Pancreas (tissue), 10 donors: Measurements from ENCODE around the gene INF2. TPM values are rescaled to one million over a fixed set of nuclear protein-coding genes. Genes with fewer than 3 reads are reported as not detected.

ENCODE experiments used
- ATAC-seq, 4 donors: fragments of 200-7000 bp; cut with Tn5 transposase; one replicate each; pipeline versions ENCODE4 v1.8.0 to v1.9.1; 2020; ENCODE audit warnings: mild to moderate bottlenecking in 4 of 4, moderate library complexity in 4 of 4
- DNase-seq, 6 donors: peaks; one replicate each; pipeline ENCODE4 v3.0.0-alpha.2; 2020
- FAIRE-seq: peaks from 2 replicates; lab custom pipeline; 2012; peaks lifted over from hg19 to GRCh38; lab: Jason Lieb, UNC
- H3K27ac ChIP-seq, 4 donors: fragments of 200-600 bp; sonication (generic); 1 replicate in 3 of 4; 2 replicates in 1 of 4; pipeline versions ENCODE4 v1.5.0 to v1.8.0; 2020
- H3K27me3 ChIP-seq, 4 donors: fragments of 200-600 bp; one replicate each; pipeline ENCODE4 v1.8.0; 2021
- H3K36me3 ChIP-seq, 3 donors: fragments of 200-600 bp; sonication (generic) in 1 of 3; one replicate each; pipeline versions ENCODE4 v1.5.0 to v1.8.0; 2020 to 2021
- H3K4me1 ChIP-seq, 3 donors: fragments of 200-600 bp; one replicate each; pipeline ENCODE4 v1.8.0; 2021
- H3K4me3 ChIP-seq, 4 donors: fragments of 200-600 bp; sonication (generic) in 2 of 4; one replicate each; pipeline versions ENCODE4 v1.5.0 to v1.8.0; 2020 to 2021
- H3K9me3 ChIP-seq, 4 donors: fragments of 200-600 bp; one replicate each; pipeline ENCODE4 v1.8.0; 2021
- WGBS, 2 donors: extraction: QIAGEN DNeasy Blood & Tissue Kit; methylation state at CpG; one replicate each; pipeline ENCODE4 v1.1.7; 2013; 5-methylcytosine and 5-hydroxymethylcytosine counted together
- intact Hi-C, 3 donors: fragments of 100-400 bp; cut with DNase I; formaldehyde crosslinking; loops; one replicate each; pipeline versions ENCODE4 v1.11.1 to v1.14.2; 2022
- polyA plus RNA-seq, 2 donors: library from polyadenylated mRNA; stranded (reverse); fragments of 200-250 nt; gene quantifications; one replicate each; pipeline ENCODE4 v1.2.3, GENCODE V29; 2013
- total RNA-seq, 6 donors: library from RNA; stranded (reverse); fragmentation: NEBNext Ultra II Directional in 4 of 6; extraction: Animal tissue kit (Norgen Biotek cat#: 25700) in 4 of 6; gene quantifications; one replicate each; pipeline versions ENCODE4 v1.2.1 to v1.2.4, GENCODE V29; 2021 to 2023
- TF ChIP-seq, protein P1 (sequence below), 4 donors: fragments of 200-600 bp; sonication (generic) in 3 of 4; IDR thresholded peaks; one replicate each; pipeline versions ENCODE4 v1.5.0 to v1.8.0; 2021; ENCODE audit warnings: antibody characterized with exemption in 4 of 4
- donor health status: healthy with polysubstance abuse.
- donor health status: DM: no; HTN: no; CAD: no; lungs with moderate emphysema.
- donor health status: DM: no; HTN: no; CAD: no.
- donor health status: control.
- donor health status: control.
- donor health status: Bipolar disorder and iron deficiency.
- donor health status: DM: yes; HTN: yes; CAD: no.
- donor health status: DM: no; HTN: no; CAD: no.
- donor health status: DM: no; HTN: no; CAD: no.
- donor health status: DM: yes; HTN: yes; CAD: no.

The INF2 gene
- total and polyA plus RNA-seq, 8 donors = 20.4 to 80.8 (median 27.8) TPM

DNA sequence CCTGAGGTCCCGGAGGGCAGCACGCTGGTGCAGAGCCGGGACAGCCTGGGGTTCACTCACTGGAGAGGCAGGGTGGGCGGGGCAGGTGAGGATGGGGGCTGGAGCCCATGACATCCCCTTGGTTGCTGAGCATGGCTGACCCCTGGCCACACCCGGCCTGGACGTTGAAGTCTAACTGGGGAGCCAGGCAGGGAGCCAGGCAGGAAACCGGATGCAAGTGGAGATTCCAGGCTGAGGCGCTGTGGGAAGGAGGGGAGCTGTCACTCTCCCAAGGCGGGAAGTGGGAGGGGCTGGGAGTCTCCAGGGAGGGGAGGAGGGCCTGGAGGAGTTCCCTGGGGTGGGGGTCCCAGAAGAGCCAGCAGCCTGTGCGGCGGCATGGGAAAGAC lies 7.7 kb upstream of the INF2 start:
- H3K9me3 ChIP-seq = no peaks in the 10 kb centered on the region
- H3K27me3 ChIP-seq = no peaks in the 10 kb centered on the region
- no peak for FAIRE-seq
- TF ChIP-seq, protein P1, sequence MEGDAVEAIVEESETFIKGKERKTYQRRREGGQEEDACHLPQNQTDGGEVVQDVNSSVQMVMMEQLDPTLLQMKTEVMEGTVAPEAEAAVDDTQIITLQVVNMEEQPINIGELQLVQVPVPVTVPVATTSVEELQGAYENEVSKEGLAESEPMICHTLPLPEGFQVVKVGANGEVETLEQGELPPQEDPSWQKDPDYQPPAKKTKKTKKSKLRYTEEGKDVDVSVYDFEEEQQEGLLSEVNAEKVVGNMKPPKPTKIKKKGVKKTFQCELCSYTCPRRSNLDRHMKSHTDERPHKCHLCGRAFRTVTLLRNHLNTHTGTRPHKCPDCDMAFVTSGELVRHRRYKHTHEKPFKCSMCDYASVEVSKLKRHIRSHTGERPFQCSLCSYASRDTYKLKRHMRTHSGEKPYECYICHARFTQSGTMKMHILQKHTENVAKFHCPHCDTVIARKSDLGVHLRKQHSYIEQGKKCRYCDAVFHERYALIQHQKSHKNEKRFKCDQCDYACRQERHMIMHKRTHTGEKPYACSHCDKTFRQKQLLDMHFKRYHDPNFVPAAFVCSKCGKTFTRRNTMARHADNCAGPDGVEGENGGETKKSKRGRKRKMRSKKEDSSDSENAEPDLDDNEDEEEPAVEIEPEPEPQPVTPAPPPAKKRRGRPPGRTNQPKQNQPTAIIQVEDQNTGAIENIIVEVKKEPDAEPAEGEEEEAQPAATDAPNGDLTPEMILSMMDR (IDR thresholded peaks at IDR 0.05) = no peak
- intact Hi-C loops = no loop called here
- peaks cover 16 to 33% (median 26%) of the 10 kb centered on the region in 3 donors for H3K4me1 ChIP-seq
- peak; percentile 68 to 87 (median 75) for DNase-seq
- 48% methylated on average over 11 of the region's 11 CpGs for WGBS, 2 donors
- H3K27ac ChIP-seq = peak overlapping the region; percentile 59 to 89 (median 84)
- peak; percentile 29 to 58 (median 44) for ATAC-seq
- no peaks in the 10 kb centered on the region for H3K36me3 ChIP-seq
- H3K4me3 ChIP-seq = no peak overlapping the region

- Histone ChIP-seq H3K27ac (peak overlapping the region in 3 of 4 donors; percentile 81 to 89 (median 86)), H3K4me3 (no peak overlapping the region), H3K27me3 (no peaks in the 10 kb centered on the region), H3K9me3 (no peaks in the 10 kb centered on the region), H3K4me1 (peaks cover 16 to 33% (median 26%) of the 10 kb centered on the region in 3 donors), H3K36me3 (no peaks in the 10 kb centered on the region)
- no peak for ATAC-seq
- intact Hi-C loops = no loop called here
- DNase-seq = peak in 3 of 6 donors; percentile 15 to 67 (median 43)
- 78 to 81% methylated on average over 12 of the region's 12 CpGs for WGBS, 2 donors
- TF ChIP-seq, protein P1 (IDR thresholded peaks at IDR 0.05) = no peak
- FAIRE-seq = no peak
Measured at GRCh38 chr14:104682107-104682593, 7.3 kb upstream of the INF2 start.

DNA sequence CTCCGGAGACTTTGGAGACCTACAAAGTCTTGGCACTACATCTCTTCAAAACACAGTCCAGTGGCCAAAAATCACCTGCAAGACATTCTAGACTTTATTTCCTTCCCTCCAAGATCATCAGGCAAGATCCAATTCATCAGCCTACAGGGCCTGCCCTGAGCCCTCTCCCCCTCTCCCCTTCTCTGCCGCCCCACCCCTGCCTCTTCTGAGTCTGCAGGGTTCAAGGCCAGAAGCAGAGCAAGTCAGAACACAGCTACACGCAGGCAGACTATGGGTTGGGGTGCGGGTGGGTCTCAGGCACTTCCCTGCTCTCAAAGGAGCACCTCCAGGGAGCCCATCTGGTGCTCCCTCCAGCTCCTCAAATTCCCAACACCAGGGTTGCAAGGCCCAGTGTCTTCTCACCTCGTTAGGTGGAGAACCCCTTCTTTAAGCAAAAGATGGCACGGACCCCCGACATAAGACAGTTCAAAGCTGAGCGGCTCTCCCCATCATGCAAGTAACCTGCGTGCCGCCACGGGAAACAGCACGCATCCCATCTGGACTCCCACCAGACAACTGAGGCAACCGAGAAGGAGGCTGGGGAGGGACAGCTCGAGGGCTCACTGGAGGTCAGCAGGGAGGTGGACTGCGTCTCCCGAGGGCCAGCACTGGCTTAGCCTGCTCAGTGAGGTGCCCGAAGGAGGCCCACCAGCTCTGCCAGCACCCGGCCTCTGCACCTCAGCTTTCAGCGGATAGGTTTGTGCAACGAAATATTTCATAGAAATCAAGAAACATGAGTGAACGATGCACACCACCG lies 5.6 kb upstream of the INF2 start:
- ATAC-seq (no peak), DNase-seq (peak in 1 of 6 donors; percentile 66), FAIRE-seq (no peak)
- Histone ChIP-seq H3K27me3 (no peaks in the 10 kb centered on the region), H3K4me1 (peaks cover 17 to 35% (median 25%) of the 10 kb centered on the region in 3 donors), H3K4me3 (no peak overlapping the region), H3K27ac (no peak overlapping the region), H3K9me3 (no peaks in the 10 kb centered on the region), H3K36me3 (no peaks in the 10 kb centered on the region)
- TF ChIP-seq, protein P1 (IDR thresholded peaks at IDR 0.05) = no peak
- intact Hi-C loops = no loop called here
- WGBS, 2 donors = 83 to 88% methylated on average over 22 of the region's 22 CpGs

- Histone ChIP-seq H3K27ac (no peak overlapping the region), H3K4me3 (no peak overlapping the region), H3K4me1 (peaks cover 21 to 36% (median 29%) of the 10 kb centered on the region in 3 donors), H3K9me3 (no peaks in the 10 kb centered on the region), H3K36me3 (no peaks in the 10 kb centered on the region), H3K27me3 (no peaks in the 10 kb centered on the region)
- FAIRE-seq (no peak), DNase-seq (no peak), ATAC-seq (no peak)
- TF ChIP-seq, protein P1 (IDR thresholded peaks at IDR 0.05) = no peak
- 89 to 93% methylated on average over 10 of the region's 10 CpGs for WGBS, 2 donors
- intact Hi-C loops = no loop called here
Measured at GRCh38 chr14:104684449-104684821, 5.0 kb upstream of the INF2 start.
